Left renal pelvis (tissue), 4 donors: ENCODE data around the gene RPTOR. TPM values are rescaled to one million over a fixed set of nuclear protein-coding genes. Genes with fewer than 3 reads are reported as not detected.

Source experiments
- DNase-seq, 4 donors: peaks; one replicate each; pipeline ENCODE4 v3.0.0-alpha.2; 2013; ENCODE audit warnings: low read depth in 4 of 4, low spot score in 3 of 4
- polyA plus RNA-seq, 4 donors: library from polyadenylated mRNA; unstranded; fragments of 120-200 nt; gene quantifications; one replicate each; pipeline ENCODE4 v1.2.1, GENCODE V29; 2013; ENCODE audit not compliant: insufficient read length in 4 of 4

The RPTOR gene
- polyA plus RNA-seq, 4 donors: 15.1 to 21.2 (median 16.9) TPM

DNA sequence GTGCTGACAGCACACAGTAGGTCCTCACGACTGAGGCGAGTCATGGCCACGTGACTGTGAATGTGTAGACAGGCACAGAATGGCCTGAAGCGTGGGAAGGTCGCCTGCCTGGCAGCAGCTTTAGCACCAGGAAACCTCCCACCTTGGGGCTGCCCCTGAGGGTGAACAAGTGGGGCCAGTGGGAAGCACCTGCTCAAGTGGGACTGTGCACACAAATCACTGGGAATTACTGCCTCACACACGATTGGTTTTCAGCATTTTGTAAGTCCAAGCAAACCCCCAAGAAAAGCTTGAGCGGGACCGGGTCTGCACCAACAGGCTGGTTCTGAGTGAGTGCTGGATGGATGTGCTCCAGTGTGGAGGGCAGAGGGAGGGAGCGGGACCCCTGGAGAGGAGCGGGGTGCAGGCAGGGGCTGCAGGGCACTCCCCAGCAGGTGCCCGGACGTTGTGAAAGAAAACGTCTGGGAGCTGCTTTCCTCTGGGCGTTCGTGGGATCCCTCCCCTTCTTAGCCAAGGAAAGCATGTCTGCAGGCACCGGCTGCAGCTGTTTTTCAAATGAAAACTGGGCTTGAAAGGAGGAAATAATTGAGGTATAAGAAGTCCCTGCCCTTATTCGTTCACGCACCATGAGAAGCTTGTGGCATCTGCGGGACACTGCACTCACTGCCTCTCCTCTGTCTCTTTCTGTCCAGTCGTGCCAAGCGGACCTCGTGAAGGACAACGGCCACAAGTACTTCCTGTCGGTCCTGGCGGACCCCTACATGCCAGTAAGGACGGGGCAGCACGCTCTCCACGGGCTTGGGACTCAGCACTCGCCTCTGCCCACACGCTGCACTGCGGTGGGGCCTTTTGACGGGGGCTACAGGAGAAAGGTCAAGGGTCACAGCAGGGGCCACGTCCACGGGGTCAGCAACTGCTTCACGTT, 335.3 kb downstream of the RPTOR start:
- DNase-seq: no peak

GRCh38 chr17:80880648-80880985, 336.0 kb downstream of the RPTOR start:
- DNase-seq: no peak

DNA sequence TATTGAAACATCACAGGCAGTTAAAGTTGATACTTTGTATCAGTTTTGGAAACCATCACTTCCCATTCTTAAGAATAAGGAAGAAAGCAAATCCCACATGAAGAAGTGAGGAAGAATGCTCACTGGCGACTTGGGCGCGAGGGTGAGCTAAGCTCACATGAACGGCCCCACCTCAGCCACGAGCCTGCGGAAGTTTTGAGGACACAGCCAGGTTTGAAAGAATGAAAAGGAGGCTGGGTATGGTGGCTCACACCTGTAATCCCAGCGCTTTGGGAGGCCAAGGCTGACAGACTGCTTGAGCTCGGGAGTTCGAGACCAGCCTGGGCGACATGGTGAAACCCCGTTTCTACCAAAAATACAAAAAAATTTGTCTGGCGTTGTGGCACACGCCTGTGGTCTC, 336.7 kb downstream of the RPTOR start:
- DNase-seq: no peak

- DNase-seq: no peak
Observed at GRCh38 chr17:80882323-80882722, 337.7 kb downstream of the RPTOR start.

GRCh38 chr17:80882926-80883685, 338.5 kb downstream of the RPTOR start:
- no peak for DNase-seq

- no peak for DNase-seq
Observed at GRCh38 chr17:80883831-80884735, 339.4 kb downstream of the RPTOR start.

GRCh38 chr17:80884811-80885210, 340.2 kb downstream of the RPTOR start:
- DNase-seq: no peak

DNA sequence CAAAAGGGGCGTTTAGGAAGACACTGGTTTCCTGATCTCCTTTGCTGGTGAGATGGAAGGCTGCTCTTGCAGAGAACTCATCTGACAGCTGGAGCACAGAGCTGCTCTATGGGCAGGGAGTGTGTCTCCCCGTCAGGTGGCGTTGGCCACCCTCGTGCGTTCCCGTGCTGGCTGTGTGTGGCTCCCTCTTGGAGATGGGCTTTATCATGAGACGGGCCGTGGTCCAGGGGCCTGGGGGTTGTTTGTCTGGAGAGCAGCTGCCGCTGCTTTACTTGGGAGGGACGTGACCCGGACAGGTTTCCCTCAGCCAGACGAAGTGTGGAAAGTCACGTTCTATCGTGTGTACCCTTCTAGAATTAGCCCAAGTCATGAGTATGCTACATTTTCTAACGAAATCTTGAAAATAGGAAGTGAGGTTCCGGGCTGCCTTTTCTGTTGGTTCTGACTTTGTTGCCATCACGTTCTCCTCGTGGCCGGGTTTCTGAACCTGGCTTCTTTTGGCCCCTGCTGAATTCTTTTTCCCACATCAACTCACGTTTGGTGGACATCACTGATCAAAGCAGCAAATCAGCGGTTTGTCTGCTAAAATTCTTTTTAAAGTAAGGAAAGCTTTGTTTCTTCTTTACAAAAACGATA, 341.4 kb downstream of the RPTOR start:
- DNase-seq: no peak

- DNase-seq: no peak
Observed at GRCh38 chr17:80886641-80887573, 342.3 kb downstream of the RPTOR start.

DNA sequence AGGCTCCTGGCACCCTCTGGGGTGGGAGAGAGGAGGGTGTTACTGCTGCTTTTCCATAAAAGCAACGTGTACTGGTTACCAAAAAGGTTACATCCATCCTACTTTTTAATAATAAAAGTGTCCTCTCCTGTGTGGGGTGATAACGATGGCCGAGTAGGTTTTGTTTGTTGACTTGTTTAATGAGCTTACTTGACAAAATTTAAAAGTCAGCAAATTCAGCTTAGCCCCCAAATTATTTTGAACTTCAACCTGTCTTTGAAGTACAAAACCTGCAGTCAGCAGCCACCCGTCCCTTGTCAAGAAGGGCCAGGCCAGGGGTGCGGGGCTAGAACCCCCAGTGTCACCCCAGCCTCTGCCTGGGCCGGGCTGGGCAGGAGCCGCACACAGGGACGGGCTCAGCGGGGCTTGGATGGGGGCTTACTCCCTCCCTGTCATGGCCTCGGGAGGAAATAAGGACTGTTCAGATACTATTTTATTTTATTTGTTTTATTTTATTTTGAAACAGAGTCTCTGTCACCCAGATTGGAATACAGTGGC, 343.1 kb downstream of the RPTOR start:
- no peak for DNase-seq

GRCh38 chr17:80888276-80889160, 343.9 kb downstream of the RPTOR start:
- DNase-seq: no peak

- no peak for DNase-seq
Observed at GRCh38 chr17:80889231-80890195, 344.9 kb downstream of the RPTOR start.

GRCh38 chr17:80890196-80890920, 345.7 kb downstream of the RPTOR start:
- DNase-seq: no peak

GRCh38 chr17:80890921-80891396, 346.3 kb downstream of the RPTOR start:
- DNase-seq: no peak

DNA sequence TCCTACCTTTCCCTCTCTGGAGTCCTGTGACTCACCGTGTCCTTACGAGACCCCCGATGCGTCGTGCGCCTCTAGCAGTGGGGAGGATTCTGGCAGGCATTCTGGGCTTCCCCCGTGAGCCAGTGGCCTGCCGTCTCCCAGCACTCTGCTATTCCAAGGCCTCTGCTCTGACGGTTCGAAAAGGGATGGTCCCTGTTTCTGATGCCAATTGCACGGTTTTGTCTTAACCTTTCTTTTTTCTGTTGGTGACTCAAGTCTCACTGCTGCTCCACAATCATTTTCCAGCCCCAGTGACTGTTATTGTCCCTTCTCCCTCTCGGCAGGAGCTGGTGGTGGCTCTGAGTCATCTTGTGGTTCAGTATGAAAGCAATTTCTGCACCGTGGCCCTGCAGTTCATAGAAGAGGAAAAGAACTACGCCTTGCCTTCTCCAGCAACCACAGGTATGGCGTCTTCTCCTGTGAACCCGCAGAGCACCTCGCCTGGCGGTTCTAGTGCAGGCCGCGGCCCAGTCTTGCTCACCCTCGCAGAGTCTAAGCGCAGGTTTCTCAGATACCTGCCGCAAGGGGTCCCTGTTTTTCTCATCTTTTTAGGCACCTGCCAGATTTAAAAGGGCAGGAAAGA, 346.9 kb downstream of the RPTOR start:
- no peak for DNase-seq
